Ascending aorta (tissue), 2 donors: ENCODE results near the gene STK32A. TPM values are rescaled to one million over a fixed set of nuclear protein-coding genes. Genes with fewer than 3 reads are reported as not detected.

ENCODE experiments used
- DNase-seq, 2 donors: peaks; one replicate each; pipeline ENCODE4 v3.0.0-alpha.2; 2019; ENCODE audit warnings: low spot score in 2 of 2
- H3K27ac ChIP-seq, 2 donors: fragments of 200-600 bp; sonication (generic); one replicate each; pipeline ENCODE4 v1.5.1; 2016 to 2017; ENCODE audit warnings: mild to moderate bottlenecking in 1 of 2
- H3K27me3 ChIP-seq: fragments of 200-600 bp; sonication (generic); one replicate; pipeline ENCODE4 v1.5.1; 2017
- H3K36me3 ChIP-seq, 2 donors: fragments of 200-600 bp; sonication (generic); one replicate each; pipeline ENCODE4 v1.5.1; 2016
- H3K4me1 ChIP-seq, 2 donors: fragments of 200-600 bp; sonication (generic); one replicate each; pipeline ENCODE4 v1.5.1; 2016 to 2017; ENCODE audit warnings: mild to moderate bottlenecking in 1 of 2
- H3K4me3 ChIP-seq, 2 donors: fragments of 200-600 bp; sonication (generic); one replicate each; pipeline ENCODE4 v1.5.1; 2016 to 2017; ENCODE audit warnings: mild to moderate bottlenecking in 1 of 2
- H3K9me3 ChIP-seq, 2 donors: fragments of 200-600 bp; sonication (generic); one replicate each; pipeline ENCODE4 v1.5.1; 2016
- CTCF ChIP-seq, 3 experiments: fragments of 200-600 bp in 2 of 3; fragments of 450-650 bp in 1 of 3; sonication (generic) in 2 of 3; IDR thresholded peaks; one replicate each; pipeline ENCODE4 v1.5.1; 2016 to 2019; ENCODE audit warnings: antibody characterized with exemption in 3 of 3, mild to moderate bottlenecking in 1 of 3, moderate library complexity in 1 of 3
- intact Hi-C: fragments of 100-400 bp; cut with DNase I; formaldehyde crosslinking; loops from one replicate; pipeline ENCODE4 v1.15.1; 2023
- total RNA-seq: library from RNA; depleted of rRNA; stranded (reverse); fragments of >200 nt; gene quantifications from one replicate; pipeline ENCODE4 v1.1.0, GENCODE V29; 2016

Gene STK32A
- total RNA-seq, 1 donor from 2014 or later: 6.2 TPM

DNA sequence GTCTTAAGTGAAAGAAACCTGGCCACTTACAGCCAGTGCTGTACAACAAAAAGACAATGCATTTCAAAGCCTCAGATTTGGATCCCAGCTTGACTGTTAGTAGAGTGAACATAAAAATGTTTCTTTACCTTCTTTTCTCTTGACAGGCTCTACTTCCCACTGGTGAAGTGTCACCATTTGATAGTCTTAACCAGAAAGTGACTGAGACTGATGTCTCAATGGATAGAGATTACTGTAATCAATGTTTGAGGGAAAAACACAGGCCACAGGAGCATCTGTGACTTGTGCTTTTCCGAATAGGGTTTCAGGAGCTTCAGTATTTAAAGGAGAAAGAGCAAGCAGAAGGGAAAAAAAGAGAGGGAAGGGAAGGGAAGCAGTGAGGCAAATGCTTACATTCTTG, 41.7 kb upstream of the STK32A start:
- Histone ChIP-seq H3K27me3 (no peaks in the 10 kb centered on the region), H3K9me3 (no peaks in the 10 kb centered on the region), H3K36me3 (no peaks in the 10 kb centered on the region), H3K4me3 (no peak overlapping the region), H3K4me1 (no peaks in the 10 kb centered on the region), H3K27ac (no peak overlapping the region)
- TF ChIP-seq CTCF (IDR thresholded peaks at IDR 0.05): no peak
- intact Hi-C loops: no loop called here
- no peak for DNase-seq

- no peaks in the 10 kb centered on the region for H3K36me3 ChIP-seq
- H3K4me3 ChIP-seq: no peak overlapping the region
- TF ChIP-seq CTCF (IDR thresholded peaks at IDR 0.05): no peak
- DNase-seq: no peak
- H3K27me3 ChIP-seq: no peaks in the 10 kb centered on the region
- intact Hi-C loops: no loop called here
- H3K9me3 ChIP-seq: no peaks in the 10 kb centered on the region
- no peak overlapping the region for H3K27ac ChIP-seq
- H3K4me1 ChIP-seq: no peaks in the 10 kb centered on the region
Measured at GRCh38 chr5:147200004-147200403, 34.8 kb upstream of the STK32A start.

GRCh38 chr5:147203213-147203612, 31.6 kb upstream of the STK32A start:
- no peaks in the 10 kb centered on the region for H3K27me3 ChIP-seq
- H3K36me3 ChIP-seq: no peaks in the 10 kb centered on the region
- no peak for TF ChIP-seq CTCF (IDR thresholded peaks at IDR 0.05)
- no peak overlapping the region for H3K27ac ChIP-seq
- DNase-seq: no peak
- H3K4me1 ChIP-seq: no peaks in the 10 kb centered on the region
- H3K4me3 ChIP-seq: no peak overlapping the region
- intact Hi-C loops: no loop called here
- no peaks in the 10 kb centered on the region for H3K9me3 ChIP-seq

DNA sequence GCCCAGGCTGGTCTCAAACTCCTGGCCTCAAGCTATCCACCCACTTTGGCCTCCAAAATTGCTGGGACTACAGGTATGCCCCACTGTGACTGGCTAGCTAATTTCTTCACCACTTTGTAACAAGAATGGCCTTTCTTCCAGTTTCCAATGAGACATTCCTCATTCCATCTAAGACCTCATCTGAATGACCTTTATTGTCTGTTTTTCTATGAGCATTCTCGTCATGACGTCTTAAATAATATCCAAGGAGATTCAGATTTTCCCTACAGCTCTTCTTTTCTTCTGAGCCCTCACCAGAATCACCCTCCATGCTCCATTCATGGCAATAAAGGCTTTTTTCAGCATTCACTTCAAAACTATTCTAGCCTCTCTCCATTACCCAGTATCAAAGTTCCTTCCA, 30.2 kb upstream of the STK32A start:
- H3K27ac ChIP-seq: no peak overlapping the region
- TF ChIP-seq CTCF (IDR thresholded peaks at IDR 0.05): no peak

DNA sequence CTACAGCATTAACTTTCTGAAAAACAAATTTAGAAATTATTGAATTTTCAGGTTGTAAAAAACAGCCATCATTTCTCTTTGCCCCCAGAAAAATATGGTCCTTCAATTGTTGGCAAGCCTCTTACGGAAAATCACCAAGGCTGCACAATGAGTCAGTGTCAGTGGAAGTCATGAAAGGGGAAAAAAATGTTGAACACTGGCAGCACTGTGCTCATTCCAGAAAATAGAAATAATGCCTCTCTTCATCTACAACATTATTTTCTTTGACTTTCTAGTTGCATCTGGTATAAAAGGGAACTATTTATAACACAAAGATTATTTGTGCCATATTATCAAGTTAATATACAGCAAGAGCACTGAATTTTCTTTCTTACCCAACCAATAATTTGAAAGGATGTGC, 26.7 kb upstream of the STK32A start:
- no peak for TF ChIP-seq CTCF (IDR thresholded peaks at IDR 0.05)
- Histone ChIP-seq H3K36me3 (no peaks in the 10 kb centered on the region), H3K27me3 (no peaks in the 10 kb centered on the region), H3K9me3 (no peaks in the 10 kb centered on the region), H3K4me3 (no peak overlapping the region), H3K27ac (no peak overlapping the region), H3K4me1 (no peaks in the 10 kb centered on the region)
- no peak for DNase-seq
- intact Hi-C loops: no loop called here

More for the DNA sequence above, 30.2 kb upstream of the STK32A start:
- Histone ChIP-seq H3K4me1 (no peaks in the 10 kb centered on the region), H3K36me3 (no peaks in the 10 kb centered on the region), H3K4me3 (no peak overlapping the region), H3K27me3 (no peaks in the 10 kb centered on the region), H3K9me3 (no peaks in the 10 kb centered on the region)
- intact Hi-C loops: no loop called here
- no peak for DNase-seq

DNA sequence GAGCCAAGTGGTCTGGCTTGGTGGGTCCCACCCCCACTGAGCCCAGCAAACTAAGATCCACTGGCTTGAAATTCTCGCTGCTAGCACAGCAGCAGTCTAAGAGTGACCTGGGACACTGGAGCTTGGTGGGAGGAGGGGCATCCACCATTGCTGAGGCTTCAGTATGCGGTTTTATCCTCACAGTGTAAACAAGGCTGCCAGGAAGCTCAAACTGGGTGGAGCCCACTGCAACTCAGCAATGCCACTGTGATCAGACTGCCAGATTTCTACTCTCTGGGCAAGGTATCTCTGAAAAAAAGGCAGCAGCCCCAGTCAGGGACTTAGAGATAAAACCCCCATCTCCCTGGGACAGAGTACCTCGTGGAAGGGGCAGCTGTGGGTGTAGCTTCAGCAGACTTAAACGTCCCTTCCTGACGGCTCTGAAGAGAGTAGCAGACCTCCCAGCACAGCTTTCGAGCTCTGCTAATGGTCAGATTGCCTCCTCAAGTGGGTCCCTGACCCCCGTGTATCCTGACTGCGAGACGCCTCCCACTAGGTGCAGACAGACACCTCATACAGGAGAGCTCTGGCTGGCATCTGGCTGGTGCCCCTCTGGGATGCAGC, 18.2 kb upstream of the STK32A start:
- H3K36me3 ChIP-seq: no peaks in the 10 kb centered on the region
- H3K9me3 ChIP-seq: no peaks in the 10 kb centered on the region
- no peak for DNase-seq
- H3K27ac ChIP-seq: no peak overlapping the region
- no peaks in the 10 kb centered on the region for H3K27me3 ChIP-seq
- H3K4me1 ChIP-seq: no peaks in the 10 kb centered on the region
- TF ChIP-seq CTCF (IDR thresholded peaks at IDR 0.05): no peak
- intact Hi-C loops: no loop called here
- H3K4me3 ChIP-seq: no peak overlapping the region
